HUES64 (cell line): Measurements from ENCODE around the gene STH. TPM values are rescaled to one million over a fixed set of nuclear protein-coding genes. Genes with fewer than 3 reads are reported as not detected.
"Not testable (repeated sequence)": the region's sequence is repeated elsewhere in the genome, so short reads cannot be mapped to it uniquely, and the experiment has no call there.

Experiments
- H3K27ac ChIP-seq: 2 replicates; pipeline ENCODE4 v1.7.0; 2013; ENCODE audit warnings: low read depth, low read length, inconsistent platforms
- H3K27me3 ChIP-seq: 2 replicates; pipeline ENCODE4 v1.6.1; 2013; ENCODE audit warnings: mild to moderate bottlenecking, low read length; ENCODE audit not compliant: insufficient read depth
- H3K36me3 ChIP-seq: 2 replicates; pipeline ENCODE4 v1.6.1; 2013; ENCODE audit warnings: mild to moderate bottlenecking, low read length; ENCODE audit not compliant: insufficient read depth
- H3K4me1 ChIP-seq: 2 replicates; pipeline ENCODE4 v1.6.1; 2013; ENCODE audit warnings: mild to moderate bottlenecking, low read length, moderate library complexity; ENCODE audit not compliant: insufficient read depth
- H3K4me3 ChIP-seq: 2 replicates; pipeline ENCODE4 v1.5.1; 2013; ENCODE audit warnings: mild to moderate bottlenecking, low read length, moderate library complexity
- H3K9ac ChIP-seq: 2 replicates; pipeline ENCODE4 v1.6.1; 2013; ENCODE audit warnings: mild to moderate bottlenecking, low read depth, low read length
- H3K9me3 ChIP-seq: 2 replicates; pipeline ENCODE4 v1.6.1; 2013; ENCODE audit warnings: low read depth, low read length; ENCODE audit not compliant: insufficient read depth
- WGBS: fragments of 150-250, 120-280 bp; methylation state at CpG from one replicate; pipeline ENCODE4 v1.1.7; 2013; ENCODE audit warnings: missing lambda C conversion rate; 5-methylcytosine and 5-hydroxymethylcytosine counted together
- polyA plus RNA-seq, 2 experiments: library from polyadenylated mRNA; stranded (reverse); fragments of 50-300 nt; gene quantifications; one replicate each; pipeline ENCODE4 v1.2.3, GENCODE V29; 2013

STH gene
- not detected for polyA plus RNA-seq (2013, experiment 1 of 2)
- not detected for polyA plus RNA-seq (2013, experiment 2 of 2)

DNA sequence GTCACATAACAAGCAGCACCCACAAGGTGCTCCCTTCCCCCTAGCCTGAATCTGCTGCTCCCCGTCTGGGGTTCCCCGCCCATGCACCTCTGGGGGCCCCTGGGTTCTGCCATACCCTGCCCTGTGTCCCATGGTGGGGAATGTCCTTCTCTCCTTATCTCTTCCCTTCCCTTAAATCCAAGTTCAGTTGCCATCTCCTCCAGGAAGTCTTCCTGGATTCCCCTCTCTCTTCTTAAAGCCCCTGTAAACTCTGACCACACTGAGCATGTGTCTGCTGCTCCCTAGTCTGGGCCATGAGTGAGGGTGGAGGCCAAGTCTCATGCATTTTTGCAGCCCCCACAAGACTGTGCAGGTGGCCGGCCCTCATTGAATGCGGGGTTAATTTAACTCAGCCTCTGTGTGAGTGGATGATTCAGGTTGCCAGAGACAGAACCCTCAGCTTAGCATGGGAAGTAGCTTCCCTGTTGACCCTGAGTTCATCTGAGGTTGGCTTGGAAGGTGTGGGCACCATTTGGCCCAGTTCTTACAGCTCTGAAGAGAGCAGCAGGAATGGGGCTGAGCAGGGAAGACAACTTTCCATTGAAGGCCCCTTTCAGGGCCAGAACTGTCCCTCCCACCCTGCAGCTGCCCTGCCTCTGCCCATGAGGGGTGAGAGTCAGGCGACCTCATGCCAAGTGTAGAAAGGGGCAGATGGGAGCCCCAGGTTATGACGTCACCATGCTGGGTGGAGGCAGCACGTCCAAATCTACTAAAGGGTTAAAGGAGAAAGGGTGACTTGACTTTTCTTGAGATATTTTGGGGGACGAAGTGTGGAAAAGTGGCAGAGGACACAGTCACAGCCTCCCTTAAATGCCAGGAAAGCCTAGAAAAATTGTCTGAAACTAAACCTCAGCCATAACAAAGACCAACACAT lies at the start of gene STH:
Gene STH, plus strand, starts transcription at position 264 of the 913 bp plus-strand sequence. Its CDS starts 30 bp downstream, at position 294.
- H3K9ac ChIP-seq, result no peak within 1 kb of the TSS
- no peaks in the 10 kb centered on the region for H3K4me1 ChIP-seq
- 90% methylated on average over 8 of the region's 8 CpGs for WGBS
- H3K4me3 ChIP-seq, result no peak within 1 kb of the TSS
- no peak within 1 kb of the TSS for H3K27ac ChIP-seq
- no peaks in the 10 kb centered on the region for H3K9me3 ChIP-seq
- H3K27me3 ChIP-seq, result no peaks in the 10 kb centered on the region
- no peaks in the 10 kb centered on the region for H3K36me3 ChIP-seq

DNA sequence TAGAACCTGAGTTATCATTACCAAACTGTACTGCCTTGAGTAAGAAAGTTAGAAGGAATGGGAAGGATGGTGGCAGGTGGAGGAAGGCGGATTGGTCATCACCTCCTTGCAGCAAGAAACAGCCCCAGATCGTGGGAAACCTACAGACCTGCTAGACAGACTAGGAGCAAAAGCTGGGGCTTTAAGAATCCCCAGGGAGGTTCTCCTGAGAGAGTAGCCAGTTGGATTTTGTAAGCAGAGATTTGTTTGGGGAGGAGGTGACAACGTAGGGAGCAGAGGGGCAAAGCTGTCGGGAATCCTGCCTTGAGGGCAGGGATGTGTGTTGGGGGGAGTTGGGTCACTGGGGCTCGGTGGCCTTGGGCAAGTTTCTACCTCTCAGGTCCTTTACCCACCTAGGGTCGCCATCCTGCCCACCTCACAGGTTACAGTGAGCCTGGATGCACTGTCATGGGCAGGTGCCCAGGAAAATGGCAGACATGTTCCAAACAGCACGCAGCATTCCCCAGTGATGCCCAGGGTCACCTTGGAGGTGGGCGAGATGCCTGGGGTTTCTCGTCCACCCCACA lies 49.2 kb upstream of the STH start:
- peaks cover 16% of the 10 kb centered on the region for H3K27me3 ChIP-seq
- no peaks in the 10 kb centered on the region for H3K36me3 ChIP-seq
- no peak overlapping the region for H3K9ac ChIP-seq
- 91% methylated on average over 9 of the region's 9 CpGs for WGBS
- no peaks in the 10 kb centered on the region for H3K9me3 ChIP-seq
- peaks cover 15% of the 10 kb centered on the region for H3K4me1 ChIP-seq
- H3K27ac ChIP-seq, result no peak overlapping the region
- no peak overlapping the region for H3K4me3 ChIP-seq

DNA sequence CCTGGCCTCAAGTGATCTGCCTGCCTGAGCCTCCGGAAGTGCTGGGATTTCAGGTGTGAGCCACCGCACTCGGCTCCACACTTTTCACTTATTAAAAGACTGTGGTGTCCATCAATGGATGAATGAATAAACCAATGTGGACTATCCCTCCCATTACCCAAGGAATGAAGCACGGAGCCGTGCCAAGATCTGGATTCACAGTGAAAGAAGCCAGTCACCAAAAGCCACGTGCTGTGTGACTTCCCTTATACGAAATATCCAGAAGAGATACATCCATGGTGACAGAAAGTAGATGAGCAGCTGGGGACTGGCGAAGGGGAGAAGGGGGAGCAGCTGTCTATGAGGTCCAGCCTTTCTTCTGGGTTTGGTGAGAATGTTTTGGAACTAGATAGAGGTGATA lies 48.2 kb upstream of the STH start:
- H3K9me3 ChIP-seq, result no peaks in the 10 kb centered on the region
- WGBS, result 95% methylated on average over 8 of the region's 8 CpGs
- H3K9ac ChIP-seq, result no peak overlapping the region

DNA sequence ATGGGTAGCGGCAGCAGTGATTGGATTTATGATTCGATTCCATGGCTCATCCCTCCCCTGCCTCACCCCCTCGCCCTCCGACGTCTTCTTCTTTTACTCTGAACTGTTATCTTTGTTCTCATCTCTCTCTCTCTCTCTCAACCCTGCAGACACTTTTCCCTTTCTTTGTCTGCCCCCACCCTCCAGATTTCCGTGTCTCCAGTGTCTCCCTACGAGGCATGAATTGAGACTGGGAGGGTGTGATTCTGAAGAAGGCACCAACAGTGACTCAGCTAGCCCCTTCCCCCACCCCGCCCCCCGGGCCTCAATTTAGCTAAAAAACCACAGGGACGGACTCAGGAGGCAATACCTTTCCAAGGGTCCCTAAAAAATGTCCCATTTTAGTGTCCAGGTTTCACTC lies 47.6 kb upstream of the STH start:
- Histone ChIP-seq H3K27ac (no peak overlapping the region), H3K9me3 (no peaks in the 10 kb centered on the region), H3K36me3 (no peaks in the 10 kb centered on the region), H3K27me3 (peaks cover 16% of the 10 kb centered on the region), H3K9ac (no peak overlapping the region), H3K4me1 (peaks cover 15% of the 10 kb centered on the region), H3K4me3 (no peak overlapping the region)
- 56% methylated on average over 10 of the region's 10 CpGs for WGBS

More for the DNA sequence above, 48.2 kb upstream of the STH start:
- peaks cover 16% of the 10 kb centered on the region for H3K27me3 ChIP-seq
- H3K4me1 ChIP-seq, result peaks cover 15% of the 10 kb centered on the region
- H3K36me3 ChIP-seq, result no peaks in the 10 kb centered on the region
- H3K27ac ChIP-seq, result no peak overlapping the region
- H3K4me3 ChIP-seq, result no peak overlapping the region

DNA sequence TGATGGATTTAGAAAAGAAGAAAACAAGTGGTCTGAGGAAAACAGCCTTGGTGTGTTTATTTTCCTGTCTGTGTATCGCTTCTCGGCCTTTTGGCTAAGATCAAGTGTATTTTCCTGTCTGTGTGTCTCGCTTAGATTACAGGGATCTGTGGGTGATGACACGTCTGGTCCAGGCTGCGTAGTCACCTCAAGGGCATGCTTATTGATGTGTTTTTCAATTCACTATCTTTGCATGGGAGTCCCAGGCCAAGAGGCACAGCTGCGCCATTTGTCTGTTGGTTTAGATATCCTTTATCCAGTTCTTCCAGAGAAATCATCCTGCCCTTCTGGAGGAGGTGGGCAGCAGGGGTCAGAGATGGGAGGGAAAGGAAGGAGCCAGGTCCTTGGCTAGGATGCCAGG lies 47.1 kb upstream of the STH start:
- Histone ChIP-seq H3K27me3 (peaks cover 16% of the 10 kb centered on the region), H3K4me3 (no peak overlapping the region), H3K9me3 (no peaks in the 10 kb centered on the region), H3K4me1 (peaks cover 15% of the 10 kb centered on the region), H3K36me3 (no peaks in the 10 kb centered on the region), H3K9ac (no peak overlapping the region), H3K27ac (no peak overlapping the region)
- WGBS, result 85% methylated on average over 6 of the region's 6 CpGs

DNA sequence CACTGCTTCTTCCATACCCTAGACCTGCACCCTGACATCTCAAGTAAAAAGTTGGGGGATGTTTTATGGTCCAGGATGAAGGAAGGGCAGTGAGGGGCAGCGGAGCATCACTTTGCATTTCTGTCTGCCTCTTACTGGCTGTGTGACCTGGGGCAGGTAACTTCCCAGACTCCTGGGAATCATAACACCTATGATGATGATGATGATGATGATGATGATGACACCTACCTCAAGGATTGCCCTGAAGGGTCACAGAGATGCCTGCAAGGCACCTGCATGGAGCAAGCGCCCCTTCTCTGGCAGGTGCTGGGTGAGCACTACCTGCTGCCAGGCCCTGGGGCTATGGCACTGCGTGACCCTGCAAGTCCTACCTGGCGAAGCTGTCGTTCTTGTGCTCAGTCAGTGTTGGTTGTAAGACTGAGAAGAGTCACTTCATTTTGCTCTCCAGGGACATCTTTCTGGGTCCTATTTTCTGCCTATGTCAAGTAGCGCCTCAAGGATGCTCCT lies 46.2 kb upstream of the STH start:
- WGBS, result 94% methylated on average over 6 of the region's 6 CpGs
- no peak overlapping the region for H3K9ac ChIP-seq

GRCh38 chr17:45953561-45953960 lies 45.5 kb upstream of the STH start:
- Histone ChIP-seq H3K36me3 (no peaks in the 10 kb centered on the region), H3K27me3 (peaks cover 16% of the 10 kb centered on the region), H3K4me3 (no peak overlapping the region), H3K9ac (no peak overlapping the region), H3K27ac (no peak overlapping the region), H3K4me1 (peaks cover 13% of the 10 kb centered on the region), H3K9me3 (no peaks in the 10 kb centered on the region)
- WGBS, result 84% methylated on average over 2 of the region's 2 CpGs

More for the DNA sequence above, 46.2 kb upstream of the STH start:
- H3K9me3 ChIP-seq, result no peaks in the 10 kb centered on the region
- H3K4me3 ChIP-seq, result no peak overlapping the region
- H3K27ac ChIP-seq, result no peak overlapping the region
- peaks cover 16% of the 10 kb centered on the region for H3K27me3 ChIP-seq
- peaks cover 15% of the 10 kb centered on the region for H3K4me1 ChIP-seq
- H3K36me3 ChIP-seq, result no peaks in the 10 kb centered on the region

GRCh38 chr17:45954914-45955313 lies 44.1 kb upstream of the STH start:
- Histone ChIP-seq H3K4me3 (no peak overlapping the region), H3K9ac (no peak overlapping the region), H3K27me3 (peaks cover 4% of the 10 kb centered on the region), H3K4me1 (peaks cover 5% of the 10 kb centered on the region; the same call in 1 of the 2 replicates), H3K36me3 (no peaks in the 10 kb centered on the region), H3K9me3 (no peaks in the 10 kb centered on the region), H3K27ac (no peak overlapping the region)
- WGBS, result 86% methylated on average over 11 of the region's 11 CpGs

DNA sequence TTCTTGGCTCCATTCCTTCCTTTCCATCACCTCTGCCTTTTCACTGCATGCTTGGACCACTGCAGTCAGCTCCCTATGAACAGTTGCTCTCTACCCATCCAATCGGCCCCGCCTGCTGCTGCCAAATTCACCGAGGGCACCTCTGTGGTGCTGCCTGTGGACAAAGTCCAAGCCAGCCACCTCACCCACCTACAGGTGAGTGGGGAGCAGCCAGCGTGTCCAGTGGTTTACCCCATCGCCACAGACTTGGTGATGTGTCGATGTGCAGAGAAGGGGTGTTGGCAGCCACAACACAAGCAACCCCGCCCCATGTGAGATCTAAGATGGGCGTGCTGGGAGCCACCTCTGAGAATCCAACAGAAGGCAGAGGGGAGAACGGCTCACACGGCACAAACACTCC lies 43.7 kb upstream of the STH start:
- peaks cover under 1% of the 10 kb centered on the region; the same call in 1 of the 2 replicates for H3K27me3 ChIP-seq
- WGBS, result 94% methylated on average over 10 of the region's 10 CpGs
- H3K36me3 ChIP-seq, result no peaks in the 10 kb centered on the region
- H3K9ac ChIP-seq, result no peak overlapping the region
- no peaks in the 10 kb centered on the region for H3K9me3 ChIP-seq
- peaks cover 5% of the 10 kb centered on the region; the same call in 1 of the 2 replicates for H3K4me1 ChIP-seq
- no peak overlapping the region for H3K4me3 ChIP-seq
- no peak overlapping the region for H3K27ac ChIP-seq

GRCh38 chr17:45956090-45956489 lies 43.0 kb upstream of the STH start:
- Histone ChIP-seq H3K36me3 (no peaks in the 10 kb centered on the region), H3K27ac (no peak overlapping the region), H3K9ac (no peak overlapping the region), H3K9me3 (no peaks in the 10 kb centered on the region), H3K4me1 (peaks cover 5% of the 10 kb centered on the region; the same call in 1 of the 2 replicates), H3K27me3 (no peaks in the 10 kb centered on the region), H3K4me3 (no peak overlapping the region)
- 88% methylated on average over 3 of the region's 3 CpGs for WGBS

- H3K4me1 ChIP-seq, H3K36me3 ChIP-seq, H3K4me3 ChIP-seq, H3K9me3 ChIP-seq, H3K27ac ChIP-seq, H3K27me3 ChIP-seq, H3K9ac ChIP-seq: not testable (repeated sequence)
- WGBS, result no CpG with 5 or more reads among the region's 4 CpGs
These were observed 42.3 kb upstream of the STH start for GRCh38 chr17:45956746-45957145.
